Activated T-helper 1 cell treated with anti-CD3 and anti-CD28 coated beads, Interleukin-2, amount 50 U/mL, for 16 hours (primary cell): ENCODE results near the gene AUTS2.

Experiments
- DNase-seq, 2 donors: peaks; one replicate each; pipeline ENCODE4 v3.0.0-alpha.2; 2020; ENCODE audit warnings: low read depth in 1 of 2, low spot score in 1 of 2

Gene AUTS2

DNA sequence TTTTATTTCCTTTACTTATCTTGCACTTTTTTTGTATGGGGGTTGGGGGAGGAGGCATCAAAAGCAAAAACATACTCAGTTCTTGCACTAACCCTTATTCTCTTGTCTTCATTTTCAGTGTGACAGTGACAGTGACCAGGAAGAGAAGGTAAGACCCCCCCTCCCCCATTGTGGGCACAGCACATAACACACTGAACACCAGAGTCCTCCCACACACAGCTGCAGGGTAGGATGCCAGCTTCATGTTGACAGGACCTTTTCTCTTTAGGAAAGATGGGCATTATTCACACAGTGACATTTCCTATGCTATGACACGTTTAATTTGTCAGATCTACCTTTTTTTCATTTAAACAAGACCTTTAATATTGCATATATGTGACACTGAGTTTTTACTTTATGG, 837.4 kb downstream of the AUTS2 start:
- no peak for DNase-seq

DNA sequence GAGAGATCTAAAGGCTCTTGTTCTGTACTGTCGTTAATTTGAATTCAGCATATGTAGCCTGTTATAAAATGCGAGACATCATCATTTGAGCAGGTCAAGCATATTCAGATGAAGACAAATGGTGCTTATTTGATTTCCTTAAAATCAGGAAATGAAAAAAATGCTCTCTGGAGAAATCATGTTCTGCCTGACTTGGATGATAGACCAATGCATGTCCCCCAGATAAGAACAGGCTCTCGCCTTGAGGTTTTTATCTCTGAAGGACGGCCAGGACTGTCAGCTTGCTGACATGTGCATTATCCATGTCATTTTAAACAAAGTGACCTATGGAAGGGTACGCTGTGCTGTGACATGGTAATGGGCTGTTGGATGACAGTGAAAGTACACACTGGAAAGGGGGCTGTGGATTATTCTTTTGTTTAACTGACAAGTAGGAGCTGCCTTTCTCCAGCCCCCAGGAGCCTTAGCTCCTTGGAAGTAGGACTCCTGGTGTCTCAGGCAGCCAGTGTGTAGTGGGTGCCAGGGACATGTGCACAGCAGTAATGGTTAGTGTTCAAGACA, 838.6 kb downstream of the AUTS2 start:
- DNase-seq, result no peak

DNA sequence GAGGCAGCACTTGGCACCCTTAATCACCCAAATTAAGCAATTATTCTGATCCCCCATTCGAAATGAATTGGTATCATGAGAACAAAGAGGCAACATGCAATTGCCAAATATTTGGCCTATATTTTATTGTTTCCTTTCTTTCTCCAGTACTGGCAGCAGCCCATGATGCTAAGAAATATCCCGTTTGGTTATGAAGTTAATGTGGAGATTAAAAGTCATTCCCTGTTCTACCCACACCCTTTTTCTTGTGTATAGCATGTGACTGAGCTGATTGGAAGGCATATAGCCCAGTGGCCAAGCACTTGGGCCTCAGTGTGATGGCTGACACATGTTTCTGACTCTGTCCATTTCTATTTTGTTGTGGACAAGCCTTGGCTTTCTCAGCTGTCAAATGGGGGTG, 841.4 kb downstream of the AUTS2 start:
- no peak for DNase-seq

DNA sequence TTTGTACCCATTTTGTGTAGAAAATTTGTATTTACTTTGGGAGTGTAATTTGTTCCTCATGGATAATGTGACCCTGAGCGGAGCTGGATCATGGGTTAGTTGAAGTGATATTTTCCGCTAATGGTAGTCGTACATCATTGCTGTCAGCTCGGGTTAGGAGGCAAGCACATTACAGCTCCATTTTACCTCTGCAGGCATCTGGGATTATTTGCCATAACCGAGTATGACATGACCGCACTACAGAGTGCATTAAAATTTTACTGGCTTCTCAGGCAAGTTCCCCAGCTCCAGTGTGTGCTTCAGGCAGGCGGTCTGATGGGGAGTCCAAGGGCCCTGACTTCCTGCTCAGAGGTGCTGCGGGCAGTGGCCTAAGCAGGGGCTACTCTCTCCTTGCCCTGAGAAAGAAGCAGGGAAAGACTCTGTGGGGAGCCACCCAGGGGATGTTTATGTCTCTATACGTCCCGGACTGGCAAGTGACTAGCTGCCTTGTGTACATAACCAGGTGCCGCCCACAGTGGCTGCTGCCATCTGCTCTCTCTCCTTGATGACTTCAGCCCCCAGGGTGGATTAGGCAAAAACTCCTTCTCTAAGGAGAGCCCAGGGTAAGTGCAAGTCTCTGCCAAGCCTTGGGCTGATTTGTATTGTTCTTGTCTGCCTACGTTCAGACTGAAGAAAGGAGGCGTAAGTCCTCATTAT, 848.3 kb downstream of the AUTS2 start:
- DNase-seq, result no peak

DNA sequence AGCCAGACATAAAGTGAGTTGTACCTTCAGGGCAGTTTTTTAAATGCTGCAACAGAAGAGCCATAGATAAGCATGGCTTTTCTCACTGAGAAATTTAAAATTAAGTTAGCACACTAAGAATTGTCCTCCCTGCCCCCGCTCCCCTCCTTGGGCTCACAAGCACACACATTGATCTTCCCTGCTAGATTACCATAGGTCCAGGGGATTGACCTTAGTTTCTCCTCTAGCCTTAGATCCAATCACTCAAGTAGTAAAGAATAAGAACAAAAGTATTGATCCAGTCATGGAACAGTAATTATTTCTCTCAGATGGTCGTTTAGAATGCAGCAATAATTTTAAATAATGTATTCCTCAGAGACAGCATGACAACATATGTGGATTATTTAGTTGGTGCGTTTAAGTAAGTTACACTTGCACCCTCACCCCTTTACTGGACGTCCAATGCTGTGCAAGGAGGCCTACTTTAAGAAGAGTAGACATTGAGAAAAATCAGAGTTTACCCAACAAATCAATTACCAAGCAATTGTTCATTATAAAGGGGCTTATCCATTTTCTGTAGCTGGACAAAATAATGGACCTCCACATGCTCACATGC, 850.1 kb downstream of the AUTS2 start:
- no peak for DNase-seq

- DNase-seq, result no peak
Measured at GRCh38 chr7:70450731-70451130, 852.5 kb downstream of the AUTS2 start.

- DNase-seq, result no peak
Measured at GRCh38 chr7:70455925-70456324, 857.6 kb downstream of the AUTS2 start.

DNA sequence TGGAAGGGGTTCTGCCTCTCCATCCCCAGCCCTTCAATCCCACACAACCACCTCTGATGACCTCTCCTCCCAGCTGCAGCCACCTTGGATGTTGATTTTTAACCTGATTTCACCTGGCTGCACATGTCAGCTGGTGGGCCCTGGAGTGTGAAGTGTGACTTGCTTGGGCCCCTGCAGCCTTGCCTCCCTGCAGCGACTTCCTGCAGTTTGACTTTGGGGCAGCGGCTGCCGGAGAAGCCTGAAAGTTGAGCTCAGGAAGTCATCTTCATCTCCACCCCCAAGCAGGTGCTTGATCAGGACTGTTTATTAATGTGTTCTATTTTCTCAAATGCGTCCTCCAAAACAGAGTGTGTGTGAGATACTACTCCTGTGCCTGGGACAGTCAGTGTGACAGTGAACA, 858.4 kb downstream of the AUTS2 start:
- no peak for DNase-seq

DNA sequence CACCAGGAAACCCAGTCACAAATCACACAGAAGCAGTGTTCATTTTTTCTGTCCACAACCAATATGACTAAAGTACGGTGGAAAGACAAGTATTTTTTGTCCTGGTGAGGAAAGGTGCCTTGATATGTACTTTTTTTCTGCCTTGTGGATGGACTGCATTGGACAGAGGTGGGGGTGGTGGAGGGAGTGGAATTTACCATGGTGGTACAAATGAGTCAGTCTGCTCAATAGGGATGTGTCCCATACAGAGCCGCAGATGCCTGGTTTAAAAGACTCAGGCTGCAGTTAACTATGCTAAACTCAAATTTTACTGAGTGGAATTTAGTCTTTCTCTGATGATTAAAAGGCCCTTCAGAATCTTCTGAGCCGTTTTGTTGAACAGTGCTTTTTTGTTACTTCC, 859.2 kb downstream of the AUTS2 start:
- no peak for DNase-seq

GRCh38 chr7:70457883-70458680, 859.8 kb downstream of the AUTS2 start:
- no peak for DNase-seq

- no peak for DNase-seq
Measured at GRCh38 chr7:70458745-70459144, 860.5 kb downstream of the AUTS2 start.

DNA sequence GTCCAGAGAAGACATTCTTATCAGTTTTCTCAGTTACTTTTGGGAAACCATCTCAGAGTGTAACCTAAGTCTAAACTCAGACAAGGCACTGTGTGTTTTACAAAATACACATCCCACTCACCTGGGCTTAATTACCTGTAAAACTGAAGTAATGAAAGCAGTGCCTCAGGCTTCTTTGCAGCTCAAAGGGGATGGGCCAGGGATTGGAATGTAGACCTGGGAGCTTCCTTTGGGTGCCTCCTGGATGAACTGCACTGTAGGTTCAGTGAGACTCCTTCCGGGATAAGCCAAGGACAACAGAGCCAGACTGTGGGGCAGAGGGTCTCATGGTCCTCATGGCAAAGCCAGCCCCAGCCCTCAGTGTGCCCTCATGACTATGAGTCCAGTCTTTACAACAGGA, 861.3 kb downstream of the AUTS2 start:
- DNase-seq, result no peak

DNA sequence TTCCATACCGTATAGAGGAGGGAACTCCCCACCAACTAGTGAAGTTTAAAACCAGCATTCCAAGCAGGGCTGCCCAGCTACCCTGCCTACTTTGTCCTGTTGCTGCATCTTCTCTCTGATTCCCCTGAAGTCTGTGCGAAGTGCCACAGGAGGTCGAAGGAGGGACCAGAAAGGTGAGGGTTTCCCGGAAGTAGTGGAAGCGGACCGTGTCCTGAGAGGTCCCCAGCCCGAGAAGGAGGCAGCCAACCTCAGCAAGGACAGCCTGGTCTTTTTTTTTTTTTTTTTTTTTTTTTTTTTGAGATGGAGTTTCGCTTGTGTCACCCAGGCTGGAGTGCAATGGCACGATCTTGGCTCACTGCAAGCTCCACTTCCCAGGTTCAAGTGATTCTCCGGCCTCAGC, 861.8 kb downstream of the AUTS2 start:
- no peak for DNase-seq

DNA sequence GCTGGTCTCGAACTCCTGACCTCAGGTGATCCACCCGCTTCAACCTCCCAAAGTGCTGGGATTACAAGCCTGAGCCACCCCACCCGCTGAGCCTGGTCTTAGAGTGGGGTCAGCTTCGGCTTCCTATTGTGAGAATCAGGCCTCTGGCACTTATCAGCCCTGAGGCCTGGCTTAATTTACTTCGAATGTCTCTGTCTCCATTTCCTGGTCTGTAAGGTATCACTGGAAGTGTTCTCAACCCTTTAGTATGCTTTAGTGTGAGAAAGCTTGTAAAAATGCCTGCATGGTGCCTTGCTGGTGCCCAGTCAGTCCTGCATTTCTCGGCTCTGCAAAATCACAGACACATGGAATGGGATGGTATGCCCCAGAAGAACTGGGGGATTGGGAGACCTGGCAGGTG, 862.3 kb downstream of the AUTS2 start:
- DNase-seq, result no peak

DNA sequence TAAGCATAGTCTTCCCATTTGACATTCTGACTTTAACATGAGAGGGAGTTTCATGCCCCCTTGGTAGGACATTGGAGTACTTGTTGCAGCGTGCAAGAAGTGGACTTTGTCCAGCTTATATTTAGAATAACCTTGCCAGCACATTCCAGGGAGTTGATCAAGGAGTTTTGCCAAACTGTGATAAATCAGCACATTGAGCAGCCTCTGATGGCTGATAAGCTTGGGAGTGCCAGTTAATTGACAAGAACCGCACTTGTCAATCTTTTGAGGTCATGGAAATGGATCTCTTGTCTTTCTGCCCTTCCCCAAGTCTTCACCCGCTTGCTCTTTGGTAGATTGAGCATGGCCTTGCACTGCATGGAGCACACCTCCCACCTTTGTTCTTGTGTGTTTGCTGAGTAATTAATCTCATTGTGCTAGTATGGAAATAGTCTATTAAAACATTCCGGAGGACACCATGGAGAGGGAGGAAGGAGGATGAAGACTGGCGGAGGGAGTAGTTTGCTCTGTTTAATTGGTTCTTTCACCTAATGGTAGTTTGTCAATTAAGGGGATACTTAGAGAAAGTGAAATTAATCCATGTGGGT, 865.2 kb downstream of the AUTS2 start:
- DNase-seq, result no peak

- no peak for DNase-seq
Measured at GRCh38 chr7:70466725-70467364, 868.6 kb downstream of the AUTS2 start.

GRCh38 chr7:70470746-70471145, 872.5 kb downstream of the AUTS2 start:
- DNase-seq, result no peak

GRCh38 chr7:70472601-70473237, 874.4 kb downstream of the AUTS2 start:
- no peak for DNase-seq

DNA sequence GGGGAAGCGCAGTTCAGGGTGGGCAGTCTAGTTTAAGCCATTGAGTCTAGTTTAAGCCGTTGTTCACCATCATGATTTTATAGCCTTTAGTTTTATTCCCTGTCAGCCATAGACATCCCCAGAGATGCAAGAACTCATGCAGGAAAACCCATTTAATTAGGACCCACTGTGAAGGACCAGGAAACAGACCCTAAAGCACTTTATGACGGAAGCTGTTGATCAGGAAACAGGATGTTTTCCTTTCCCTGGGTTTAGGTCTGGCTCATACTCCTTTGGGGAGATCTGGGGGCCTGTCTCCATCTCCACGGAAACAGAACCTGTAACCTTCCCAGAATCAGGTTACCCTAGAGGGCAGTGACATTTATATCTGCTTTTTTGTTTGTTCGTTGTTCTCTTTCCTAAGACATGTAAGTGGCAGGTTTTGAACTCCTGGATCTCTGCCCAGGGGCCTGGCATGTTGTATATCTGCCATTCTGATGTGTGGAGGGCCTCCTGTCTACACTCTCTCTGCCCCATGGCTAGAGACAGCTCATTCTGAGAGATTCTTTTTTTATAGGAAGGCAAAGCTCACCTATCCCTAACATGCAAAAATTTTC, 876.5 kb downstream of the AUTS2 start:
- no peak for DNase-seq
